Stomach smooth muscle (tissue), 2 donors: ENCODE measurements around the gene DCP2.

Source experiments
- H3K27ac ChIP-seq: one replicate; pipeline ENCODE4 v1.7.0; 2013; ENCODE audit warnings: mild to moderate bottlenecking, low read length, inconsistent platforms
- H3K27me3 ChIP-seq, 2 donors: one replicate each; pipeline ENCODE4 v1.7.0; 2013; ENCODE audit warnings: low read length in 2 of 2; ENCODE audit not compliant: insufficient read depth in 2 of 2, control insufficient read depth in 1 of 2
- H3K36me3 ChIP-seq, 2 donors: one replicate each; pipeline ENCODE4 v1.7.0; 2013; ENCODE audit warnings: low read length in 2 of 2; ENCODE audit not compliant: control insufficient read depth in 2 of 2, insufficient read depth in 2 of 2
- H3K4me1 ChIP-seq: one replicate; pipeline ENCODE4 v1.7.0; 2013; ENCODE audit warnings: low read length; ENCODE audit not compliant: control insufficient read depth, insufficient read depth
- H3K4me3 ChIP-seq, 2 donors: one replicate each; pipeline ENCODE4 v1.7.0; 2013; ENCODE audit warnings: low read length in 2 of 2
- H3K9ac ChIP-seq, 2 donors: one replicate each; pipeline ENCODE4 v1.7.0; 2013; ENCODE audit warnings: low read length in 2 of 2, mild to moderate bottlenecking in 1 of 2
- H3K9me3 ChIP-seq, 2 donors: one replicate each; pipeline ENCODE4 v1.7.0; 2013; ENCODE audit warnings: low read length in 2 of 2; ENCODE audit not compliant: control insufficient read depth in 2 of 2
- donor health status: healthy.
- donor health status: Pancreatic carcinoma.

The DCP2 gene

GRCh38 chr5:112976432-112977309, at the start of gene DCP2:
Gene DCP2 (plus strand): TSS chr5:112976798. CDS start chr5:112976934, 136 bp downstream.
- Histone ChIP-seq H3K4me1 (peaks cover 7% of the 10 kb centered on the region), H3K36me3 (no peaks in the 10 kb centered on the region), H3K4me3 (peak within 1 kb of the TSS; percentile 74 to 94), H3K27ac (peak within 1 kb of the TSS; percentile 76), H3K9me3 (no peaks in the 10 kb centered on the region), H3K27me3 (no peaks in the 10 kb centered on the region), H3K9ac (peak within 1 kb of the TSS; percentile 67 to 81)

DNA sequence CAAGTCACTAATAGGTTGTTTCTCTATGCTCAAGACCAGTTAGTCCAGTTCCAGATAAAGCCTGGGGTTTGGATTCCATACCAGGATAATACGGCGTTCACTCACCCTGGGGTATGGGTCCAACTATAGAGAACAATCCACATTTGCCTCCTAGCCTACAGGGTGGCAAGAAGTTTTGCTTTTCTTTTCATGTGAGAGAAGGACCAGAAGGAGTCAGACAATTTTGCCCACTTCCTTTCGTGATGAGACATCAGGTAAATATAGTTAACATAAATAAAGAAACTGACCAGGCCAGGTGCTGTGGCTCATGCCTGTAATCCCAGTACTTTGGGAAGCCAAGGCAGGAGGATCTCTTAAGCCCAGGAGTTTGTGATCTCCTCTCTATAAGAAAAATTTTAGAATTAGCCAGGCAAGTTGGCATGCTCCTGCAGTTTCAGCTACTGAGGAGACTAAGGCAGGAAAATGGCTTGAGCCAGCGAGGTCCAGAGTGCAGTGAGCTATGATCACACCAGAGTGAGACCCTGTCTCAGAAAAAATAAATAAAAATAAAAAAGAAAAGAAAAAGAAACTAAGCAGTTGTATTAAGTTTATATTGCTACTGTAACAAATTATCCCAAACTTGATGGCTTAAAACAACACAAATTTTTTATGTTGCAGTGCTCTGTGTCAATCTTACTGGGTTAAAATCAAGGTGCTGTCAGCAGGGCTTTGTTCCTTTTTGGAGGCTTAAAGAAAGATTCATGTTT, 47.1 kb upstream of the DCP2 start:
- no peaks in the 10 kb centered on the region for H3K27me3 ChIP-seq
- no peak overlapping the region for H3K27ac ChIP-seq
- no peak overlapping the region for H3K4me3 ChIP-seq
- H3K9ac ChIP-seq, result no peak overlapping the region
- H3K4me1 ChIP-seq, result no peaks in the 10 kb centered on the region
- H3K9me3 ChIP-seq, result no peaks in the 10 kb centered on the region
- H3K36me3 ChIP-seq, result no peaks in the 10 kb centered on the region

DNA sequence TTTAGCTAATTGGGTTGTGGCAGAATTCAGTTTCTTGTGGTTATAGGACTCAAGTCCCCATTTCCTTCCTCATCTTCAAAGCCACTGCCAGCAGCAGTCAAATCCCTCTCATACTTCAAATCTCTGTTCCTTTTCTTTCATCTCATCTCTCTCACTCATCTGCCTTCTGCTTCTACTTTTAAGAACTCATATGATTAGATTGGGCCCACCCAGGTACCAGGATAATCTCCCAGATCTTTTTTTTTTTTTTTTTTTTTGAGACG, 46.6 kb upstream of the DCP2 start:
- H3K4me3 ChIP-seq, result no peak overlapping the region
- H3K9ac ChIP-seq, result no peak overlapping the region
- no peaks in the 10 kb centered on the region for H3K9me3 ChIP-seq
- no peaks in the 10 kb centered on the region for H3K36me3 ChIP-seq
- H3K4me1 ChIP-seq, result no peaks in the 10 kb centered on the region
- H3K27me3 ChIP-seq, result no peaks in the 10 kb centered on the region
- no peak overlapping the region for H3K27ac ChIP-seq

GRCh38 chr5:112931473-112931872, 45.1 kb upstream of the DCP2 start:
- Histone ChIP-seq H3K27ac (no peak overlapping the region), H3K9me3 (no peaks in the 10 kb centered on the region), H3K9ac (no peak overlapping the region), H3K36me3 (no peaks in the 10 kb centered on the region), H3K4me1 (no peaks in the 10 kb centered on the region), H3K4me3 (no peak overlapping the region), H3K27me3 (no peaks in the 10 kb centered on the region)

GRCh38 chr5:112933105-112933504, 43.5 kb upstream of the DCP2 start:
- Histone ChIP-seq H3K4me3 (no peak overlapping the region), H3K9ac (no peak overlapping the region), H3K27ac (no peak overlapping the region), H3K27me3 (no peaks in the 10 kb centered on the region), H3K4me1 (no peaks in the 10 kb centered on the region), H3K9me3 (no peaks in the 10 kb centered on the region), H3K36me3 (no peaks in the 10 kb centered on the region)

- H3K4me1 ChIP-seq, result no peaks in the 10 kb centered on the region
- H3K4me3 ChIP-seq, result no peak overlapping the region
- H3K9ac ChIP-seq, result no peak overlapping the region
- H3K27ac ChIP-seq, result no peak overlapping the region
- no peaks in the 10 kb centered on the region for H3K27me3 ChIP-seq
- H3K36me3 ChIP-seq, result no peaks in the 10 kb centered on the region
- no peaks in the 10 kb centered on the region for H3K9me3 ChIP-seq
Measured at GRCh38 chr5:112933651-112934365, 42.8 kb upstream of the DCP2 start.

GRCh38 chr5:112934366-112934663, 42.3 kb upstream of the DCP2 start:
- Histone ChIP-seq H3K9ac (no peak overlapping the region), H3K27ac (no peak overlapping the region), H3K27me3 (no peaks in the 10 kb centered on the region), H3K4me3 (no peak overlapping the region), H3K36me3 (no peaks in the 10 kb centered on the region), H3K4me1 (no peaks in the 10 kb centered on the region), H3K9me3 (no peaks in the 10 kb centered on the region)

DNA sequence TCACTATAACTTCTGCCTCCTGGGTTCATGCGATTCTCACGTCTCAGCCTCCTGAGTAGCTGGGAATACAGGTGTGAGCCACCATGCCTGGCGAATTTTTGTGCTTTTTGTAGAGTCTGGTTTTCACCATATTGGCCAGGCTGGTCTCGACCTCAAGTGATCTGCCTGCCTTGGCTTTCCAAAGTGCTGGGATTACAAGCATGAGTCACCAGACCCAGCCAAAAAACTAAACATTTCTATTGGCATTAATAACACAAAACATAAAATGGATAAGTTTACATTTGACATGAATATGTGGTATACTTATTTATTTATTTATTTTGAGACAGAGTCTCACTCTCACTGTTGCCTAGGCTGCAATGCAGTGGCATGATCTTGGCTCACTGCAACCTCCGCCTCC, 40.9 kb upstream of the DCP2 start:
- H3K9me3 ChIP-seq, result no peaks in the 10 kb centered on the region
- no peaks in the 10 kb centered on the region for H3K4me1 ChIP-seq
- H3K4me3 ChIP-seq, result no peak overlapping the region
- no peaks in the 10 kb centered on the region for H3K27me3 ChIP-seq
- H3K36me3 ChIP-seq, result no peaks in the 10 kb centered on the region
- no peak overlapping the region for H3K27ac ChIP-seq
- no peak overlapping the region for H3K9ac ChIP-seq

DNA sequence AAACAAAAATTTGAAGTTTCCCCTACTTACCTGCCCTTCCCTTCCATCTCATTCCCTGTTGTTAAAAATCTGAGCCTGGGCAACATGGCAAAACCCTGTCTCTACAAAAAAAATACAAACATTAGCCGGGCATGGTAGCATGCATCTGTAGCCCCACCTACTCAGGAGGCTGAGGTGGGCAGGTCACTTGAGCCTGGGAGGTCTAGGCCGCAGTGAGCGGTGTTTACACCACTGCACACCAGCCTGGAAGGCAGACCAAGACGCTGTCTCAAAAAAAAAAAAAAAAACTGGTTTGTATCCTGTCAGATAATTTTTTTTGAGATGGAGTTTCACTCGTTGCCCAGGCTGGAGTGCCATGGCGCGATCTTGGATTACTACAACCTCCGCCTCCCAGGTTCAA, 38.3 kb upstream of the DCP2 start:
- Histone ChIP-seq H3K9ac (no peak overlapping the region), H3K4me1 (no peaks in the 10 kb centered on the region), H3K27me3 (no peaks in the 10 kb centered on the region), H3K27ac (no peak overlapping the region), H3K4me3 (no peak overlapping the region), H3K9me3 (no peaks in the 10 kb centered on the region), H3K36me3 (no peaks in the 10 kb centered on the region)

DNA sequence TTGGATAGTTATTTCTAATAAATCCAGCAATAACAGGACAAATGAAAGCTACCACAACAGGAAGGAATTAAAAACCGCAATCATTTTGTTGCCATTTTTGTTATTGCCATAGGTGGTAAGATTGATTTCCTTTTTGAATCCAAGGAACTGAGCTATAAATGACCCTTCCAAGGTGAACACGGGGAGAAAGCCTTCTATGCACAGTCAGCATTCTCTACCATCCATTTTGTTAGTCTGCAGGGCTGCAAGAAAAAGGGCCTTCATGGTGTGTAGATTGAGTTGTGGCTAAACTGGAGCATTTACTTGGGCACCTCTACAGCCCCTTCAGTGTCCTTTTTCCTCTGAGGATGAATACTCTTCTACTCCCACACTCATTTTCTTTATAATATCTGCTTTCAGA, 35.9 kb upstream of the DCP2 start:
- no peak overlapping the region for H3K4me3 ChIP-seq
- no peak overlapping the region for H3K9ac ChIP-seq
- H3K4me1 ChIP-seq, result no peaks in the 10 kb centered on the region
- no peaks in the 10 kb centered on the region for H3K36me3 ChIP-seq
- no peaks in the 10 kb centered on the region for H3K9me3 ChIP-seq
- no peaks in the 10 kb centered on the region for H3K27me3 ChIP-seq
- H3K27ac ChIP-seq, result no peak overlapping the region

DNA sequence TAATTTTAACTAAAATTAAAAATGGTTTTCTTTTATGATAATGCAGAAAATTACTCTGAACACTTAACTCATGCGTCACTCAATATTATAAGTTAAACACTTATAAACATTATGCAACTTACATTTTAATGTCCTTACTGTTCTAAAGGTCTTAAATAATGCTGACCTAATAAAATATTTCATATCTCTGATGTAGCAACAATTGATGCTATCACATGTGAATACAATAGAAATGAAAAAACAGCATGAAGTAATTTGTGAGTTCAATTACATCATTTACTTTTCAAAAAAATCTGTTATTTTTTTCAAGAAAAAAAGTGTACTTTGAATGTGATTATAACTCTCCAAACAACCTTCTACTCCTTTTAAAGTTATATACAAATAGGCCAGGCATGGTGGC, 28.1 kb upstream of the DCP2 start:
- Histone ChIP-seq H3K9ac (no peak overlapping the region), H3K27ac (no peak overlapping the region), H3K4me1 (no peaks in the 10 kb centered on the region), H3K27me3 (no peaks in the 10 kb centered on the region), H3K9me3 (no peaks in the 10 kb centered on the region), H3K36me3 (no peaks in the 10 kb centered on the region), H3K4me3 (no peak overlapping the region)
